Measurements from ENCODE around the gene PCDHGA8.
"Not testable (repeated sequence)": the region's sequence is repeated elsewhere in the genome, so short reads cannot be mapped to it uniquely, and the experiment has no call there.

DNA sequence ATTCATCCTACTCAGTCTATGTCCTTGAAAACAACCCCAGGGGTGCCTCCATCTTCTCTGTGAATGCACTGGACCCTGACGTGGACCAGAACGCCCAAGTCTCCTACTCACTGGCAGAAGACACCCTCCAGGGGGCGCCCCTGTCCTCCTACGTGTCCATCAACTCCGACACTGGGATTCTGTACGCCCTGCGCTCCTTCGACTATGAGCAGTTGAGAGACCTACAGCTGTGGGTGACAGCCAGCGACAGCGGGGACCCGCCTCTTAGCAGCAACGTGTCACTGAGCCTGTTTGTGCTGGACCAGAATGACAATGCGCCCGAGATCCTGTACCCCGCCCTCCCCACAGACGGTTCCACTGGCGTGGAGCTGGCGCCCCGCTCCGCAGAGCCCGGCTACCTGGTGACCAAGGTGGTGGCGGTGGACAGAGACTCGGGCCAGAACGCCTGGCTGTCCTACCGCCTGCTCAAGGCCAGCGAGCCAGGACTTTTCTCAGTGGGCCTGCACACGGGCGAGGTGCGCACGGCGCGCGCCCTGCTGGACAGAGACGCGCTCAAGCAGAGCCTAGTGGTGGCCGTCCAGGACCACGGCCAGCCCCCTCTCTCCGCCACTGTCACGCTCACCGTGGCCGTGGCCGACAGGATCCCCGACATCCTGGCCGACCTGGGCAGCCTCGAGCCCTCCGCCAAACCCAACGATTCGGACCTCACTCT lies 16.8 kb upstream of the PCDHGA8 start:
- TF ChIP-seq, protein P1, sequence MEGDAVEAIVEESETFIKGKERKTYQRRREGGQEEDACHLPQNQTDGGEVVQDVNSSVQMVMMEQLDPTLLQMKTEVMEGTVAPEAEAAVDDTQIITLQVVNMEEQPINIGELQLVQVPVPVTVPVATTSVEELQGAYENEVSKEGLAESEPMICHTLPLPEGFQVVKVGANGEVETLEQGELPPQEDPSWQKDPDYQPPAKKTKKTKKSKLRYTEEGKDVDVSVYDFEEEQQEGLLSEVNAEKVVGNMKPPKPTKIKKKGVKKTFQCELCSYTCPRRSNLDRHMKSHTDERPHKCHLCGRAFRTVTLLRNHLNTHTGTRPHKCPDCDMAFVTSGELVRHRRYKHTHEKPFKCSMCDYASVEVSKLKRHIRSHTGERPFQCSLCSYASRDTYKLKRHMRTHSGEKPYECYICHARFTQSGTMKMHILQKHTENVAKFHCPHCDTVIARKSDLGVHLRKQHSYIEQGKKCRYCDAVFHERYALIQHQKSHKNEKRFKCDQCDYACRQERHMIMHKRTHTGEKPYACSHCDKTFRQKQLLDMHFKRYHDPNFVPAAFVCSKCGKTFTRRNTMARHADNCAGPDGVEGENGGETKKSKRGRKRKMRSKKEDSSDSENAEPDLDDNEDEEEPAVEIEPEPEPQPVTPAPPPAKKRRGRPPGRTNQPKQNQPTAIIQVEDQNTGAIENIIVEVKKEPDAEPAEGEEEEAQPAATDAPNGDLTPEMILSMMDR (IDR thresholded peaks at IDR 0.05) = peak in 1 of 12 donors; percentile 9
- TF ChIP-seq POLR2A (IDR thresholded peaks at IDR 0.05) = not testable (repeated sequence)

Measured in heart left ventricle (tissue), 13 donors.